RWPE1 (cell line): ENCODE measurements around the gene MYO15A.

Source experiments
- CTCF ChIA-PET: fragments of 350-600 bp; sonication (Branson Sonifier 250); formaldehyde crosslinking; extraction: SDS; loops from one replicate; lab custom pipeline; 2021; lab: Yijun Ruan, JAX
- POLR2A ChIA-PET: fragments of 400-600 bp; formaldehyde crosslinking; extraction: SDS; loops from one replicate; lab custom pipeline; 2020; ENCODE audit warnings: antibody characterized with exemption; ENCODE audit not compliant: low non-redundant PET; lab: Yijun Ruan, JAX
- DNase-seq: peaks from one replicate; pipeline ENCODE4 v3.0.0; 2012; ENCODE audit warnings: low spot score
- H3K27ac ChIP-seq: fragments of 450-650 bp; 2 replicates; pipeline ENCODE4 v1.5.1; 2017
- CTCF ChIP-seq: fragments of 450-650 bp; conservative IDR thresholded peaks from 2 replicates; pipeline ENCODE4 v1.5.1; 2017; ENCODE audit warnings: low read depth, mild to moderate bottlenecking

MYO15A gene

GRCh38 chr17:18120461-18121017 lies 12.0 kb downstream of the MYO15A start:
- DNase-seq, result no peak
- CTCF ChIA-PET, result interaction anchor here (0.6 kb wide), 1 partner anchor 386 kb away, joined by 5 read pairs; no protein-coding TSS in a partner anchor
- H3K27ac ChIP-seq, result no peak overlapping the region
- POLR2A ChIA-PET, result no interaction called here
- no peak for TF ChIP-seq CTCF

- TF ChIP-seq CTCF, result no peak
- H3K27ac ChIP-seq, result no peak overlapping the region
- POLR2A ChIA-PET, result no interaction called here
- no peak for DNase-seq
- CTCF ChIA-PET, result no interaction called here
Measured at GRCh38 chr17:18121144-18121910, 12.8 kb downstream of the MYO15A start.

- no peak for TF ChIP-seq CTCF
- CTCF ChIA-PET, result interaction anchor here (0.5 kb wide), 1 partner anchor 934 kb away, joined by 3 read pairs; no protein-coding TSS in a partner anchor
Measured at GRCh38 chr17:18122990-18123753, 14.6 kb downstream of the MYO15A start.

GRCh38 chr17:18124345-18125126 lies 16.0 kb downstream of the MYO15A start:
- DNase-seq, result no peak
- POLR2A ChIA-PET, result no interaction called here
- no peak overlapping the region for H3K27ac ChIP-seq
- CTCF ChIA-PET, result no interaction called here
- no peak for TF ChIP-seq CTCF

More at GRCh38 chr17:18122990-18123753, 14.6 kb downstream of the MYO15A start:
- no peak overlapping the region for H3K27ac ChIP-seq
- POLR2A ChIA-PET, result no interaction called here
- no peak for DNase-seq

- peak; percentile 53 for DNase-seq
- no peak overlapping the region for H3K27ac ChIP-seq
- CTCF ChIA-PET, result no interaction called here
- POLR2A ChIA-PET, result no interaction called here
- TF ChIP-seq CTCF, result no peak
Measured at GRCh38 chr17:18129041-18129502, 20.5 kb downstream of the MYO15A start.

- CTCF ChIA-PET, result no interaction called here
- no peak for TF ChIP-seq CTCF
- DNase-seq, result no peak
- H3K27ac ChIP-seq, result no peak overlapping the region
- POLR2A ChIA-PET, result no interaction called here
Measured at GRCh38 chr17:18132711-18133110, 24.2 kb downstream of the MYO15A start.
